ENCODE data around the gene ARID3B. TPM values are rescaled to one million over a fixed set of nuclear protein-coding genes. Genes with fewer than 3 reads are reported as not detected.

Gene ARID3B
- polyA plus RNA-seq, 1 experiment = 1.6 TPM

GRCh38 chr15:74621546-74621920, 80.5 kb downstream of the ARID3B start:
- POLR2A ChIA-PET = no interaction called here
- H3K9me3 ChIP-seq (ENCODE audit: control insufficient read depth, insufficient read depth, low read length) = no peaks in the 10 kb centered on the region
- no peaks in the 10 kb centered on the region for H3K27me3 ChIP-seq (ENCODE audit: control insufficient read depth, insufficient read depth, low read length)
- CTCF ChIA-PET = interaction anchor here (0.5 to 2.0 kb wide), 12 partner anchors 9 to 248 kb away, joined by 3 to 18 read pairs (median 4); no protein-coding TSS in a partner anchor
- H3K4me3 ChIP-seq (ENCODE audit: low read depth, low read length) = no peak overlapping the region
- DNase-seq (ENCODE audit: low read depth, low spot score) = no peak
- TF ChIP-seq CTCF (IDR thresholded peaks at IDR 0.05; ENCODE audit: low read depth, low read length) = no peak
- no peak overlapping the region for H3K27ac ChIP-seq (ENCODE audit: low read depth, low read length)

- no peak for DNase-seq (ENCODE audit: low read depth, low spot score)
- Histone ChIP-seq H3K27ac (ENCODE audit: low read depth, low read length) (no peak overlapping the region), H3K9me3 (ENCODE audit: control insufficient read depth, insufficient read depth, low read length) (no peaks in the 10 kb centered on the region), H3K27me3 (ENCODE audit: control insufficient read depth, insufficient read depth, low read length) (no peaks in the 10 kb centered on the region), H3K4me3 (ENCODE audit: low read depth, low read length) (no peak overlapping the region)
- ChIA-PET CTCF (interaction anchor here (0.8 to 2.0 kb wide), 6 partner anchors 9 to 247 kb away, joined by 3 to 18 read pairs (median 5); no protein-coding TSS in a partner anchor), POLR2A (no interaction called here)
- TF ChIP-seq CTCF (IDR thresholded peaks at IDR 0.05; ENCODE audit: low read depth, low read length) = no peak
Measured at GRCh38 chr15:74621936-74622335, 80.9 kb downstream of the ARID3B start.

GRCh38 chr15:74622758-74623157, 81.7 kb downstream of the ARID3B start:
- no peak for TF ChIP-seq CTCF (IDR thresholded peaks at IDR 0.05; ENCODE audit: low read depth, low read length)
- H3K4me3 ChIP-seq (ENCODE audit: low read depth, low read length) = no peak overlapping the region
- DNase-seq (ENCODE audit: low read depth, low spot score) = no peak
- POLR2A ChIA-PET = no interaction called here
- CTCF ChIA-PET = interaction anchor here (1.0 kb wide), 1 partner anchor 146 kb away, joined by 5 read pairs; no protein-coding TSS in a partner anchor
- H3K27ac ChIP-seq (ENCODE audit: low read depth, low read length) = no peak overlapping the region
- H3K27me3 ChIP-seq (ENCODE audit: control insufficient read depth, insufficient read depth, low read length) = no peaks in the 10 kb centered on the region
- H3K9me3 ChIP-seq (ENCODE audit: control insufficient read depth, insufficient read depth, low read length) = no peaks in the 10 kb centered on the region

- Histone ChIP-seq H3K27me3 (ENCODE audit: control insufficient read depth, insufficient read depth, low read length) (no peaks in the 10 kb centered on the region), H3K9me3 (ENCODE audit: control insufficient read depth, insufficient read depth, low read length) (no peaks in the 10 kb centered on the region), H3K27ac (ENCODE audit: low read depth, low read length) (no peak overlapping the region), H3K4me3 (ENCODE audit: low read depth, low read length) (no peak overlapping the region)
- ChIA-PET CTCF (interaction anchor here (1.0 to 2.8 kb wide), 4 partner anchors 8 to 251 kb away, joined by 3 to 17 read pairs (median 6); no protein-coding TSS in a partner anchor), POLR2A (no interaction called here)
- no peak for DNase-seq (ENCODE audit: low read depth, low spot score)
- no peak for TF ChIP-seq CTCF (IDR thresholded peaks at IDR 0.05; ENCODE audit: low read depth, low read length)
Measured at GRCh38 chr15:74624020-74624602, 83.1 kb downstream of the ARID3B start.

- Histone ChIP-seq H3K27ac (ENCODE audit: low read depth, low read length) (no peak overlapping the region), H3K9me3 (ENCODE audit: control insufficient read depth, insufficient read depth, low read length) (no peaks in the 10 kb centered on the region), H3K27me3 (ENCODE audit: control insufficient read depth, insufficient read depth, low read length) (no peaks in the 10 kb centered on the region), H3K4me3 (ENCODE audit: low read depth, low read length) (no peak overlapping the region)
- DNase-seq (ENCODE audit: low read depth, low spot score) = no peak
- POLR2A ChIA-PET = interaction anchor here (1.5 kb wide), 1 partner anchor 10 kb away, joined by 3 read pairs; the partner anchor contains the start of gene CLK3
- no peak for TF ChIP-seq CTCF (IDR thresholded peaks at IDR 0.05; ENCODE audit: low read depth, low read length)
- CTCF ChIA-PET = interaction anchor here (1.2 to 2.8 kb wide), 2 partner anchors 9 to 143 kb away, joined by 5 to 17 read pairs; no protein-coding TSS in a partner anchor
Measured at GRCh38 chr15:74625693-74626092, 84.7 kb downstream of the ARID3B start.
